Transverse colon (tissue), 4 donors: ENCODE results near the gene NPAS3.

Source experiments
- CTCF ChIP-seq, 5 experiments: fragments of 200-600 bp in 3 of 5; fragments of 450-650 bp in 2 of 5; sonication (generic) in 3 of 5; IDR thresholded peaks; 1 replicate in 2 of 5; 2 replicates in 3 of 5; pipeline ENCODE4 v1.5.1; 2016 to 2017; ENCODE audit warnings: antibody characterized with exemption in 5 of 5, inconsistent platforms in 3 of 5, mild to moderate bottlenecking in 2 of 5, moderate library complexity in 1 of 5
- POLR2A ChIP-seq: fragments of 450-650 bp; IDR thresholded peaks from one replicate; pipeline ENCODE4 v1.6.1; 2016; ENCODE audit warnings: antibody characterized with exemption, mild to moderate bottlenecking, moderate library complexity
- POLR2AphosphoS5 ChIP-seq, 3 donors: sonication (generic); formaldehyde crosslinking; IDR thresholded peaks; one replicate each; pipeline ENCODE4 v1.6.1; 2016; ENCODE audit warnings: antibody characterized with exemption in 3 of 3

DNA sequence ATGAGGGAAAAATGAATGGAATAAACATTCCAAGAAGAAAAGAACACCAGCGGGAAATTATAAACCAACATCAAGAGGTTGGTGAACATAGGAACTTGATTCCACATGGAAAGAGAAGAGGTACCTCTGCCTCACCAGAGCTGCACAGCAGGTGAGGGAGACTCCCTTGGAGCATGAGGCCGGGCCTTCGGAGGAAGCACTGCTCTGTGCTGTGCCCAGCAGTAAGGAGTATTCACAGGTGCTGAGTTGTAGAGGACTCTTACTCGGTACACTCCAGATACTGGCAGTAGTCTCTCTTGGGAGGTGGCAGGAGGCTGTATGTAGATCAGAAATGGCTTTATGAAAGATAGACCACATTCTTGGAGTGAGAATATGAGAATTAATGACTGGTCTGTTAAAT is 76.0 kb downstream of the NPAS3 start:
- TF ChIP-seq CTCF (IDR thresholded peaks at IDR 0.05) (no peak), POLR2AphosphoS5 (IDR thresholded peaks at IDR 0.05) (no peak), POLR2A (no peak)
